Measurements from ENCODE around the gene PRKAA2. TPM values are rescaled to one million over a fixed set of nuclear protein-coding genes. Genes with fewer than 3 reads are reported as not detected.

Gene PRKAA2
- total RNA-seq, 1 experiment from 2014 or later, result 4.0 TPM

- DNase-seq, result no peak
- H2BK20ac ChIP-seq (ENCODE audit: low read depth, low read length, poor library complexity, severe bottlenecking), result no peak overlapping the region
- H2BK12ac ChIP-seq (ENCODE audit: insufficient read length, low read depth, low read length), result no peak overlapping the region
- no peak overlapping the region for H3T11ph ChIP-seq (ENCODE audit: low read length)
- no peak overlapping the region for H3K9ac ChIP-seq (ENCODE audit: extremely low read depth, insufficient read length, low read length)
- H3K4me1 Mint-ChIP-seq, result no peaks in the 10 kb centered on the region
- H2AFZ ChIP-seq (ENCODE audit: low read length), result no peak overlapping the region
- TF ChIP-seq, protein P1, sequence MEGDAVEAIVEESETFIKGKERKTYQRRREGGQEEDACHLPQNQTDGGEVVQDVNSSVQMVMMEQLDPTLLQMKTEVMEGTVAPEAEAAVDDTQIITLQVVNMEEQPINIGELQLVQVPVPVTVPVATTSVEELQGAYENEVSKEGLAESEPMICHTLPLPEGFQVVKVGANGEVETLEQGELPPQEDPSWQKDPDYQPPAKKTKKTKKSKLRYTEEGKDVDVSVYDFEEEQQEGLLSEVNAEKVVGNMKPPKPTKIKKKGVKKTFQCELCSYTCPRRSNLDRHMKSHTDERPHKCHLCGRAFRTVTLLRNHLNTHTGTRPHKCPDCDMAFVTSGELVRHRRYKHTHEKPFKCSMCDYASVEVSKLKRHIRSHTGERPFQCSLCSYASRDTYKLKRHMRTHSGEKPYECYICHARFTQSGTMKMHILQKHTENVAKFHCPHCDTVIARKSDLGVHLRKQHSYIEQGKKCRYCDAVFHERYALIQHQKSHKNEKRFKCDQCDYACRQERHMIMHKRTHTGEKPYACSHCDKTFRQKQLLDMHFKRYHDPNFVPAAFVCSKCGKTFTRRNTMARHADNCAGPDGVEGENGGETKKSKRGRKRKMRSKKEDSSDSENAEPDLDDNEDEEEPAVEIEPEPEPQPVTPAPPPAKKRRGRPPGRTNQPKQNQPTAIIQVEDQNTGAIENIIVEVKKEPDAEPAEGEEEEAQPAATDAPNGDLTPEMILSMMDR (conservative IDR thresholded peaks at IDR 0.05), result no peak
- no peak overlapping the region for H2BK15ac ChIP-seq (ENCODE audit: low read depth, low read length)
- H2BK120ac ChIP-seq (ENCODE audit: low read depth, low read length, poor library complexity, severe bottlenecking), result no peak overlapping the region
- no peak overlapping the region for H4K91ac ChIP-seq (ENCODE audit: insufficient read length, low read depth, low read length)
- no peak overlapping the region for H4K8ac ChIP-seq (replicated peaks; ENCODE audit: insufficient read length, low read depth, low read length)
- H3K9me3 Mint-ChIP-seq, result peaks cover 6% of the 10 kb centered on the region in 2 experiments; a peak in 4 of 5 replicates
- no peak overlapping the region for H3K14ac ChIP-seq (ENCODE audit: insufficient read depth, low read length)
- no peak overlapping the region for H3K27ac Mint-ChIP-seq
- H2AK5ac ChIP-seq (ENCODE audit: insufficient read length, low read length), result no peak overlapping the region
- H3K27me3 ChIP-seq (ENCODE audit: insufficient read depth, low read length), result no peaks in the 10 kb centered on the region
- no peaks in the 10 kb centered on the region for H4K20me1 ChIP-seq (ENCODE audit: control insufficient read depth, insufficient read depth, insufficient read length)
- H3K4me1 ChIP-seq (ENCODE audit: insufficient read depth, low read length), result no peaks in the 10 kb centered on the region
- H3K36me3 Mint-ChIP-seq (ENCODE audit: insufficient read depth in 1 of 3, low read depth in 3 of 3), result peaks cover 12 to 29% (median 23%) of the 10 kb centered on the region in 3 experiments; a peak in 6 of 7 replicates
- no CpG with 5 or more reads among the region's 3 CpGs for WGBS (ENCODE audit: extremely low coverage, insufficient read length, low lambda C conversion rate)
- no peak overlapping the region for H3K18ac ChIP-seq (ENCODE audit: insufficient read length, low read depth, low read length)
- no peaks in the 10 kb centered on the region for H3K79me1 ChIP-seq (ENCODE audit: insufficient read depth, low read depth, low read length, poor library complexity, severe bottlenecking)
- H2BK5ac ChIP-seq (ENCODE audit: insufficient read length, low read length), result no peak overlapping the region
- H3K9me3 ChIP-seq (ENCODE audit: control insufficient read depth, low read depth, low read length), result no peaks in the 10 kb centered on the region
- no peak overlapping the region for H3K4me2 ChIP-seq (ENCODE audit: insufficient read depth, insufficient read length, low read length)
- no peaks in the 10 kb centered on the region for H3K27me3 Mint-ChIP-seq (ENCODE audit: low read depth)
- no peak overlapping the region for H3K56ac ChIP-seq (ENCODE audit: insufficient read length, low read depth, low read length)
- H4K5ac ChIP-seq (ENCODE audit: insufficient read length, low read depth, low read length), result no peak overlapping the region
- no peak overlapping the region for H3K4ac ChIP-seq (ENCODE audit: low read depth, low read length)
- H3K79me2 ChIP-seq (ENCODE audit: insufficient read depth, low read length), result no peaks in the 10 kb centered on the region
- H3K27ac ChIP-seq (ENCODE audit: insufficient read length, low read depth, low read length), result no peak overlapping the region
- no peak overlapping the region for H3K4me3 Mint-ChIP-seq
- no peaks in the 10 kb centered on the region for H3K23me2 ChIP-seq (ENCODE audit: insufficient read length, low read depth, low read length, poor library complexity, severe bottlenecking)
- H3K23ac ChIP-seq (ENCODE audit: insufficient read length, low read depth, low read length), result no peak overlapping the region
Measured at GRCh38 chr1:56696663-56697062, 51.5 kb downstream of the PRKAA2 start.

Data from H9 (cell line).